H1 (cell line): ENCODE data around the gene GPRIN3. TPM values are rescaled to one million over a fixed set of nuclear protein-coding genes. Genes with fewer than 3 reads are reported as not detected.

Experiments used
- CTCF ChIA-PET: fragments of 300-600 bp; sonication (Branson Sonifier 250); formaldehyde crosslinking; loops from one replicate; lab custom pipeline; 2021; ENCODE audit not compliant: partially characterized antibody; lab: Charles Lee
- POLR2A ChIA-PET: fragments of 300-600 bp; sonication (Branson Sonifier 250); formaldehyde crosslinking; loops from one replicate; lab custom pipeline; 2021; ENCODE audit warnings: inconsistent platforms; ENCODE audit not compliant: partially characterized antibody; lab: Charles Lee
- DNase-seq, 2 experiments: peaks; one replicate each; pipeline versions ENCODE4 v3.0.0 to v3.0.0-alpha.2; 2010 to 2022; ENCODE audit warnings: low spot score in 2 of 2, low read depth in 1 of 2, mixed read lengths in 1 of 2
- FAIRE-seq: peaks from 2 replicates; lab custom pipeline; 2011; peaks lifted over from hg19 to GRCh38; lab: Jason Lieb, UNC
- H2AFZ ChIP-seq: 2 replicates; pipeline ENCODE4 v1.8.1; 2012; ENCODE audit warnings: low read length, inconsistent platforms
- H2AK5ac ChIP-seq: 2 replicates; pipeline ENCODE4 v1.6.1; 2013; ENCODE audit warnings: low read depth, low read length
- H2BK120ac ChIP-seq: replicated peaks from 2 replicates; pipeline ENCODE3; 2013; ENCODE audit warnings: low read depth, low read length, inconsistent platforms
- H2BK12ac ChIP-seq: 2 replicates; pipeline ENCODE4 v1.6.1; 2013; ENCODE audit warnings: low read depth, low read length
- H2BK15ac ChIP-seq: 2 replicates; pipeline ENCODE4 v1.6.1; 2013; ENCODE audit warnings: low read length
- H2BK20ac ChIP-seq: 2 replicates; pipeline ENCODE4 v1.6.1; 2013; ENCODE audit warnings: low read length
- H2BK5ac ChIP-seq: 2 replicates; pipeline ENCODE4 v1.6.1; 2013; ENCODE audit warnings: low read depth, low read length
- H3K14ac ChIP-seq: 2 replicates; pipeline ENCODE4 v1.6.1; 2013; ENCODE audit warnings: inconsistent platforms; ENCODE audit not compliant: insufficient read length
- H3K18ac ChIP-seq: 2 replicates; pipeline ENCODE4 v1.6.1; 2013; ENCODE audit warnings: low read length; ENCODE audit errors: extremely low read depth
- H3K23ac ChIP-seq: 2 replicates; pipeline ENCODE4 v1.6.1; 2013; ENCODE audit warnings: inconsistent platforms; ENCODE audit not compliant: insufficient read length
- H3K23me2 ChIP-seq: 2 replicates; pipeline ENCODE4 v1.6.1; 2013; ENCODE audit warnings: low read depth, low read length
- H3K27ac ChIP-seq: 2 replicates; pipeline ENCODE4 v1.6.1; 2011; ENCODE audit warnings: low read depth, low read length, inconsistent platforms
- H3K27me3 ChIP-seq, 4 experiments: replicated peaks in 1 of 4; 1 replicate in 1 of 4; 2 replicates in 3 of 4; pipeline versions ENCODE4 v1.6.1 to v1.8.1; 2011 to 2013; ENCODE audit warnings: low read length in 3 of 4, mild to moderate bottlenecking in 3 of 4, inconsistent platforms in 2 of 4, mixed read lengths in 2 of 4, moderate library complexity in 1 of 4; ENCODE audit not compliant: control insufficient read depth in 3 of 4, insufficient read depth in 3 of 4; ENCODE audit errors: extremely low read depth in 1 of 4
- H3K36me3 ChIP-seq, 4 experiments: 2 replicates each; pipeline versions ENCODE4 v1.6.1 to v1.8.1; 2011 to 2013; ENCODE audit warnings: mild to moderate bottlenecking in 4 of 4, low read length in 3 of 4, moderate library complexity in 2 of 4, control low read depth in 1 of 4, inconsistent platforms in 1 of 4; ENCODE audit not compliant: insufficient read depth in 4 of 4, control insufficient read depth in 2 of 4
- H3K4ac ChIP-seq: replicated peaks from 2 replicates; pipeline ENCODE3; 2013; ENCODE audit warnings: low read length, low read depth, mixed read lengths, inconsistent platforms; ENCODE audit not compliant: insufficient read length
- H3K4me1 ChIP-seq, 4 experiments: replicated peaks in 1 of 4; 1 replicate in 1 of 4; 2 replicates in 3 of 4; pipeline versions ENCODE4 v1.6.1 to v1.8.1; 2011 to 2013; ENCODE audit warnings: low read length in 3 of 4, inconsistent platforms in 2 of 4, mixed read lengths in 1 of 4; ENCODE audit not compliant: insufficient read depth in 4 of 4, control insufficient read depth in 3 of 4
- H3K4me2 ChIP-seq, 2 experiments: 2 replicates each; pipeline versions ENCODE4 v1.6.1 to v1.8.1; 2011 to 2013; ENCODE audit warnings: low read depth in 2 of 2, low read length in 2 of 2, control low read depth in 1 of 2, inconsistent platforms in 1 of 2, mild to moderate bottlenecking in 1 of 2; ENCODE audit not compliant: insufficient read depth in 1 of 2
- H3K4me3 ChIP-seq, 4 experiments: fragments of 200-600, 300-600 bp in 1 of 4; sonication (generic), shearing (Covaris generic), sonication (Bioruptor Twin) in 1 of 4; 2 replicates each; pipeline versions ENCODE4 v1.5.1 to v1.8.1; 2011 to 2016; ENCODE audit warnings: low read length in 4 of 4, low read depth in 3 of 4, control low read depth in 2 of 4, inconsistent platforms in 2 of 4, mild to moderate bottlenecking in 2 of 4, mixed read lengths in 1 of 4, moderate library complexity in 1 of 4; ENCODE audit not compliant: insufficient read depth in 2 of 4; ENCODE audit errors: extremely low read depth in 1 of 4
- H3K56ac ChIP-seq: replicated peaks from 2 replicates; pipeline ENCODE3; 2013; ENCODE audit warnings: low read depth, mild to moderate bottlenecking, mixed read lengths, low read length, inconsistent platforms; ENCODE audit not compliant: insufficient read length
- H3K79me1 ChIP-seq: 2 replicates; pipeline ENCODE4 v1.6.1; 2013; ENCODE audit warnings: low read depth, low read length, control low read depth
- H3K79me2 ChIP-seq, 2 experiments: 2 replicates each; pipeline versions ENCODE4 v1.6.1 to v1.8.1; 2012 to 2013; ENCODE audit warnings: low read length in 2 of 2, mild to moderate bottlenecking in 2 of 2, inconsistent platforms in 1 of 2; ENCODE audit not compliant: insufficient read depth in 2 of 2, control insufficient read depth in 1 of 2
- H3K9ac ChIP-seq, 4 experiments: replicated peaks in 1 of 4; 1 replicate in 1 of 4; 2 replicates in 3 of 4; pipeline versions ENCODE4 v1.6.1 to v1.8.1; 2011 to 2013; ENCODE audit warnings: low read depth in 3 of 4, low read length in 3 of 4, control low read depth in 2 of 4, mild to moderate bottlenecking in 2 of 4, moderate library complexity in 2 of 4, inconsistent platforms in 1 of 4; ENCODE audit errors: extremely low read depth in 1 of 4
- H3K9me3 ChIP-seq, 2 experiments: 2 replicates each; pipeline versions ENCODE4 v1.6.1 to v1.8.1; 2012 to 2013; ENCODE audit warnings: mild to moderate bottlenecking in 2 of 2, moderate library complexity in 2 of 2, control low read depth in 1 of 2, inconsistent platforms in 1 of 2, low read depth in 1 of 2, low read length in 1 of 2, mixed read lengths in 1 of 2; ENCODE audit not compliant: insufficient read depth in 2 of 2
- H4K20me1 ChIP-seq, 2 experiments: replicated peaks in 1 of 2; 2 replicates each; pipeline versions ENCODE3 to v1.8.1; 2011 to 2013; ENCODE audit warnings: inconsistent platforms in 2 of 2, low read length in 2 of 2, mild to moderate bottlenecking in 1 of 2; ENCODE audit not compliant: insufficient read depth in 2 of 2, control insufficient read depth in 1 of 2
- H4K5ac ChIP-seq: 2 replicates; pipeline ENCODE4 v1.6.1; 2013; ENCODE audit warnings: low read length, low read depth, mixed read lengths, inconsistent platforms; ENCODE audit not compliant: insufficient read length
- H4K8ac ChIP-seq: 2 replicates; pipeline ENCODE4 v1.8.0; 2013; ENCODE audit warnings: mild to moderate bottlenecking, moderate library complexity, low read length, inconsistent platforms; ENCODE audit not compliant: insufficient read depth; ENCODE audit errors: extremely low read depth
- H4K91ac ChIP-seq: replicated peaks from 2 replicates; pipeline ENCODE3; 2013; ENCODE audit warnings: low read length, mixed read lengths, inconsistent platforms; ENCODE audit not compliant: insufficient read length
- ASH2L ChIP-seq: fragments of 200-600, 300-600 bp; sonication (generic); IDR thresholded peaks from one replicate; pipeline ENCODE4 v1.7.1; 2017; ENCODE audit warnings: low read length
- CEBPB ChIP-seq: IDR thresholded peaks from 2 replicates; pipeline ENCODE4 v1.6.1; 2012; ENCODE audit warnings: low read depth, low read length
- GTF2F1 ChIP-seq: IDR thresholded peaks from 2 replicates; pipeline ENCODE4 v1.6.1; 2012; ENCODE audit warnings: low read depth, low read length, improper control_type of control experiment, borderline replicate concordance
- JUN ChIP-seq: IDR thresholded peaks from 2 replicates; pipeline ENCODE4 v1.6.1; 2011; ENCODE audit warnings: low read depth, mild to moderate bottlenecking, improper control_type of control experiment, low read length
- RXRA ChIP-seq: IDR thresholded peaks from 2 replicates; pipeline ENCODE4 v1.6.1; 2011; ENCODE audit warnings: low read depth, mild to moderate bottlenecking, low read length, moderate library complexity; ENCODE audit not compliant: insufficient read depth
- SP4 ChIP-seq: IDR thresholded peaks from 2 replicates; pipeline ENCODE4 v1.6.1; 2012; ENCODE audit warnings: low read length, inconsistent platforms
- TAF1 ChIP-seq: IDR thresholded peaks from 2 replicates; pipeline ENCODE4 v1.6.1; 2011; ENCODE audit warnings: mild to moderate bottlenecking, low read depth, low read length
- TEAD4 ChIP-seq: IDR thresholded peaks from 2 replicates; pipeline ENCODE4 v1.6.1; 2012; ENCODE audit warnings: low read depth, low read length, inconsistent platforms, mixed read lengths
- USF2 ChIP-seq: IDR thresholded peaks from 2 replicates; pipeline ENCODE4 v1.6.1; 2011; ENCODE audit warnings: low read length, improper control_type of control experiment
- polyA plus RNA-seq, 7 experiments: library from polyadenylated mRNA; depleted of rRNA in 3 of 7; stranded (reverse) in 5 of 7; unstranded in 2 of 7; fragments of >200 nt in 5 of 7; fragments of 200-250 nt in 2 of 7; gene quantifications; 1 replicate in 5 of 7; 2 replicates in 1 of 7; 4 replicates in 1 of 7; pipeline versions ENCODE4 v1.2.1 to v1.2.3, GENCODE V29; 2011 to 2013; ENCODE audit warnings: missing spikeins in 2 of 7, mixed read lengths in 2 of 7
- total RNA-seq: library from RNA; stranded (reverse); fragmentation: NEBNext Ultra II Directional; extraction: Animal tissue kit (Norgen Biotek cat#: 25700); gene quantifications from 2 replicates; pipeline ENCODE4 v1.2.1, GENCODE V29; 2021

The GPRIN3 gene
- total and polyA plus RNA-seq, 2 of the 8 experiments (the other 6 are each of a cell fraction or from before 2014, with no cell fraction given), result 0.17 to 1.4 TPM

GRCh38 chr4:89216422-89216821 is 91.2 kb downstream of the GPRIN3 start:
- H2BK15ac ChIP-seq, result no peak overlapping the region
- H2BK20ac ChIP-seq, result no peak overlapping the region
- ChIA-PET CTCF (interaction anchor here (4.8 kb wide), 1 partner anchor 10 kb away, joined by 35 read pairs; no protein-coding TSS in a partner anchor), POLR2A (no interaction called here)
- no peak overlapping the region for H3K18ac ChIP-seq
- no peaks in the 10 kb centered on the region for H3K4me1 ChIP-seq
- FAIRE-seq, result no peak
- no peaks in the 10 kb centered on the region for H3K27me3 ChIP-seq
- no peaks in the 10 kb centered on the region for H3K36me3 ChIP-seq
- H3K23me2 ChIP-seq, result no peaks in the 10 kb centered on the region
- no peak overlapping the region for H3K4ac ChIP-seq
- H3K4me3 ChIP-seq, result no peak overlapping the region
- H3K14ac ChIP-seq, result no peak overlapping the region
- H2BK120ac ChIP-seq, result no peak overlapping the region
- H3K27ac ChIP-seq, result no peak overlapping the region
- H4K8ac ChIP-seq, result no peak overlapping the region
- no peak overlapping the region for H3K9ac ChIP-seq
- no peak overlapping the region for H2BK12ac ChIP-seq
- no peaks in the 10 kb centered on the region for H3K79me1 ChIP-seq
- H2AK5ac ChIP-seq, result no peak overlapping the region
- TF ChIP-seq GTF2F1, result no peak
- no peak for TF ChIP-seq CEBPB
- TF ChIP-seq ASH2L, result no peak
- TF ChIP-seq SP4, result no peak
- TF ChIP-seq JUN, result no peak
- TF ChIP-seq RXRA, result no peak
- no peak for TF ChIP-seq TAF1
- no peak for TF ChIP-seq TEAD4
- no peak for TF ChIP-seq USF2
- DNase-seq, result no peak
- no peak overlapping the region for H3K23ac ChIP-seq
- no peak overlapping the region for H3K56ac ChIP-seq
- H2BK5ac ChIP-seq, result no peak overlapping the region
- H4K20me1 ChIP-seq, result no peaks in the 10 kb centered on the region
- no peak overlapping the region for H3K4me2 ChIP-seq
- no peaks in the 10 kb centered on the region for H3K9me3 ChIP-seq
- H4K91ac ChIP-seq, result no peak overlapping the region
- no peaks in the 10 kb centered on the region for H3K79me2 ChIP-seq
- no peak overlapping the region for H4K5ac ChIP-seq
- no peak overlapping the region for H2AFZ ChIP-seq
